Right ventricle myocardium superior (tissue), 1 donor: Measurements from ENCODE around the gene POU3F4. TPM values are rescaled to one million over a fixed set of nuclear protein-coding genes. Genes with fewer than 3 reads are reported as not detected.

Source experiments
- ATAC-seq: fragments of 200-7000 bp; cut with Tn5 transposase; one replicate; pipeline ENCODE4 v1.9.1; 2020; ENCODE audit warnings: mild to moderate bottlenecking; ENCODE audit not compliant: poor library complexity
- DNase-seq: peaks from one replicate; pipeline ENCODE4 v3.0.0-alpha.2; 2020
- intact Hi-C: fragments of 100-400 bp; cut with DNase I; formaldehyde crosslinking; loops from one replicate; pipeline ENCODE4 v1.11.2; 2022
- long read RNA-seq: library from polyadenylated mRNA; unstranded; transcript quantifications from one replicate; pipeline ENCODE4 v2.0.0, GENCODE V29; 2021
- total RNA-seq: library from RNA; stranded (reverse); fragmentation: NEBNext Ultra II Directional; extraction: Animal tissue kit (Norgen Biotek cat#: 25700); gene quantifications from one replicate; pipeline ENCODE4 v1.2.1, GENCODE V29; 2021
- donor health status: DM: no; HTN: yes; CAD: no; lungs with severe emphysema.

The POU3F4 gene
- not detected for total RNA-seq
- long read RNA-seq, result 0 reads

- intact Hi-C loops, result no loop called here
- DNase-seq (no peak), ATAC-seq (no peak)
Observed at GRCh38 chrX:83508006-83508405, at the start of gene POU3F4. POU3F4 (plus strand) TSS chrX:83508290; CDS start chrX:83508325, 35 bp downstream.

- DNase-seq (no peak), ATAC-seq (no peak)
- intact Hi-C loops, result no loop called here
Observed at GRCh38 chrX:83469551-83469950, 38.5 kb upstream of the POU3F4 start.

- intact Hi-C loops, result no loop called here
- ATAC-seq, result no peak
- DNase-seq, result no peak
Observed at GRCh38 chrX:83495898-83496297, 12.2 kb upstream of the POU3F4 start.

- DNase-seq (no peak), ATAC-seq (no peak)
- intact Hi-C loops, result no loop called here
Observed at GRCh38 chrX:83501003-83501402, 7.1 kb upstream of the POU3F4 start.

GRCh38 chrX:83501530-83501929 is 6.6 kb upstream of the POU3F4 start:
- ATAC-seq (no peak), DNase-seq (no peak)
- intact Hi-C loops, result no loop called here

GRCh38 chrX:83504721-83505479 is 3.2 kb upstream of the POU3F4 start:
- no peak for ATAC-seq

GRCh38 chrX:83508526-83509253 is 600 bp downstream of the POU3F4 start:
- ATAC-seq (no peak), DNase-seq (no peak)
- intact Hi-C loops, result no loop called here

More at GRCh38 chrX:83504721-83505479, 3.2 kb upstream of the POU3F4 start:
- DNase-seq, result no peak
- intact Hi-C loops, result no loop called here

- no peak for ATAC-seq
- no peak for DNase-seq
- intact Hi-C loops, result no loop called here
Observed at GRCh38 chrX:83509254-83509801, 1.2 kb downstream of the POU3F4 start.

GRCh38 chrX:83510510-83511062 is 2.5 kb downstream of the POU3F4 start:
- DNase-seq, result no peak
- intact Hi-C loops, result no loop called here
- no peak for ATAC-seq

GRCh38 chrX:83511208-83511607 is 3.1 kb downstream of the POU3F4 start:
- ATAC-seq (no peak), DNase-seq (no peak)
- intact Hi-C loops, result no loop called here

- no peak for DNase-seq
- no peak for ATAC-seq
- intact Hi-C loops, result no loop called here
Observed at GRCh38 chrX:83512111-83512510, 4.0 kb downstream of the POU3F4 start.

- intact Hi-C loops, result no loop called here
- DNase-seq (no peak), ATAC-seq (no peak)
Observed at GRCh38 chrX:83516597-83516996, 8.5 kb downstream of the POU3F4 start.

GRCh38 chrX:83521905-83522304 is 13.8 kb downstream of the POU3F4 start:
- intact Hi-C loops, result no loop called here
- ATAC-seq (no peak), DNase-seq (no peak)

- ATAC-seq, result no peak
- intact Hi-C loops, result no loop called here
- no peak for DNase-seq
Observed at GRCh38 chrX:83529950-83530349, 21.9 kb downstream of the POU3F4 start.

- intact Hi-C loops, result no loop called here
- DNase-seq (no peak), ATAC-seq (no peak)
Observed at GRCh38 chrX:83535417-83536196, 27.5 kb downstream of the POU3F4 start.
